RWPE1 (cell line): ENCODE measurements around the gene FOXE1.
A peak's percentile ranks its signal among the peaks of the same experiment; 100 is the strongest.

ENCODE experiments used
- CTCF ChIA-PET: fragments of 350-600 bp; sonication (Branson Sonifier 250); formaldehyde crosslinking; extraction: SDS; loops from one replicate; lab custom pipeline; 2021; lab: Yijun Ruan, JAX
- POLR2A ChIA-PET: fragments of 400-600 bp; formaldehyde crosslinking; extraction: SDS; loops from one replicate; lab custom pipeline; 2020; ENCODE audit warnings: antibody characterized with exemption; ENCODE audit not compliant: low non-redundant PET; lab: Yijun Ruan, JAX
- DNase-seq: peaks from one replicate; pipeline ENCODE4 v3.0.0; 2012; ENCODE audit warnings: low spot score
- H3K27ac ChIP-seq: fragments of 450-650 bp; 2 replicates; pipeline ENCODE4 v1.5.1; 2017
- TF ChIP-seq, protein P1 (sequence below): fragments of 450-650 bp; conservative IDR thresholded peaks from 2 replicates; pipeline ENCODE4 v1.5.1; 2017; ENCODE audit warnings: low read depth, mild to moderate bottlenecking

Gene FOXE1

DNA sequence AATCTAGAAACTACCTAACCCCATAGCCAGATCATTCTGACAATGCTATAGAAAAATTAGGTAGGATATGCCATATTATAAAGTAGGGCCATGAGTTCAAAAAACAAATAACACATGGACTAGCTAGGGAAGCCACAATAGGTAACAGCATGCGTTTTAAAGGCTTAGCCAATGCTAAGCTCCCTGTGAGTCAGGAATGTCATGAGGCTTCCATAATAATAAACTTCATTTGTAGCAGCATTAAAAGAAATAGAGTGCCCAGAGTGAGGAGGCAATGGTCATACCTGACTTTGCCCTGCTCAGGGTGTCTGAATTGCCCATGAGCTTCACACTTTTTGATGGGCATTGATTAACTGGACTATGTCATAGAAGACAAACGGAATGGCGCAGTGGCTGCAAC, 15.8 kb downstream of the FOXE1 start:
- POLR2A ChIA-PET, result no interaction called here
- CTCF ChIA-PET, result no interaction called here
- no peak overlapping the region for H3K27ac ChIP-seq
- DNase-seq, result no peak
- TF ChIP-seq, protein P1, sequence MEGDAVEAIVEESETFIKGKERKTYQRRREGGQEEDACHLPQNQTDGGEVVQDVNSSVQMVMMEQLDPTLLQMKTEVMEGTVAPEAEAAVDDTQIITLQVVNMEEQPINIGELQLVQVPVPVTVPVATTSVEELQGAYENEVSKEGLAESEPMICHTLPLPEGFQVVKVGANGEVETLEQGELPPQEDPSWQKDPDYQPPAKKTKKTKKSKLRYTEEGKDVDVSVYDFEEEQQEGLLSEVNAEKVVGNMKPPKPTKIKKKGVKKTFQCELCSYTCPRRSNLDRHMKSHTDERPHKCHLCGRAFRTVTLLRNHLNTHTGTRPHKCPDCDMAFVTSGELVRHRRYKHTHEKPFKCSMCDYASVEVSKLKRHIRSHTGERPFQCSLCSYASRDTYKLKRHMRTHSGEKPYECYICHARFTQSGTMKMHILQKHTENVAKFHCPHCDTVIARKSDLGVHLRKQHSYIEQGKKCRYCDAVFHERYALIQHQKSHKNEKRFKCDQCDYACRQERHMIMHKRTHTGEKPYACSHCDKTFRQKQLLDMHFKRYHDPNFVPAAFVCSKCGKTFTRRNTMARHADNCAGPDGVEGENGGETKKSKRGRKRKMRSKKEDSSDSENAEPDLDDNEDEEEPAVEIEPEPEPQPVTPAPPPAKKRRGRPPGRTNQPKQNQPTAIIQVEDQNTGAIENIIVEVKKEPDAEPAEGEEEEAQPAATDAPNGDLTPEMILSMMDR, result no peak

DNA sequence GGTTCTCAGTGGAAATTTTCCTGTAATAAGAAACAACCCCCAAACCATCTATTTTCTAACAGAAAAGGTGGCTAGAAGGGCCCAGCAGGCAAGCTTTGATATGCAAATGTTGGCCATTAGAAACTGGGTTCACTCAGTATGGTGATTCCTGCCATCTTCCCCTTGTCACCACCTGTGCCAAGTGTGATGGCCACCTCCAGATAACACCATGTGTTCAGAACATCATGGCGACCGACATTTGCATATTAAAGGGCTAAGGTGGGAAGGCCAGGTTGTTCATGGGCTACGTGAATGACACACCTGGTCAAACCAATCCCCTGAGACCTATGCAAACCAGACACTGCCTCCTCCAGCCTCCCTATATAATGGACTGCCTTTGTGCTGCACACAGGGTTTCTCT, 20.4 kb downstream of the FOXE1 start:
- H3K27ac ChIP-seq, result peak overlapping the region; percentile 60
- TF ChIP-seq, protein P1, result no peak
- CTCF ChIA-PET, result interaction anchor here (0.6 kb wide), 1 partner anchor 192 kb away, joined by 3 read pairs; no protein-coding TSS in a partner anchor
- DNase-seq, result no peak
- POLR2A ChIA-PET, result no interaction called here

DNA sequence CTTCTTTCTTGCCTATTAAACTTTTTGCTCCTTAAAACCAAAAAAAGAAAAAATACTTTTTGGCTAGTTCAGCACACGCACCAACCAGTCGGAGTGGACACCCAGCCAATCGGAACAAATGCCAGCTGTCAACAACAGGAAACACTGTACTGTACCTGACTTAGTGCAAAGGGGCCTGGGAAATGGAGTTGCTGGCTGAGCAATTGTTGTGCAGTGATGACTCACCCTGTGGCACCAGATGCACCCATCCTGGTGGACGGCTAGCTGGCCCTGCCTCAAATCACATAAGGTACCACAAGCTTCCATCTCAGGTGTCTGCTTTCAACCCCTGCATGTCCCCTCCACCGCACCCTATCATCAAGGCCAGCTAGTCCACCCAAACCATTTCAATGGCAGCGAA, 20.9 kb downstream of the FOXE1 start:
- peak; percentile 70 for DNase-seq
- ChIA-PET POLR2A (no interaction called here), CTCF (no interaction called here)
- TF ChIP-seq, protein P1, result no peak
- H3K27ac ChIP-seq, result peak overlapping the region; percentile 60

DNA sequence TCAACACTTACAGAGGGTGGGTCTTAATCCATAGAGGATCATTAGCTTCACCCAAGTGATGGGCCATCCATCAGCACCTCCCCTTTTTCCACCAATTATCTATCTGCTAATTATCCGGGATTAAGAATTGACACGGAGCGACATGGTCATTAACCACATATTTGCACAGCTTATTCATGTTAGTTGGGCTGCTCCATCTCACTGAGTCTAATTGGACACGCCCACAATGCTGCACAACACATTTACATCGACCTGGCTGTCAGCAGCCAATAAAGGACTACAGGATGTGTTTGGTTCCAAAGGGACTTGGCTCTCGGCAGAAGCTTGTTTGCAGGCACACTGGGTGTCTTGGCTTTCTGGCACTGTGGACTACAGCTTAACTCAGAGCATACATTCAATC, 21.6 kb downstream of the FOXE1 start:
- DNase-seq, result no peak
- peak overlapping the region; percentile 60 for H3K27ac ChIP-seq
- ChIA-PET POLR2A (no interaction called here), CTCF (interaction anchor here (0.8 kb wide), 1 partner anchor 15 kb away, joined by 5 read pairs; no protein-coding TSS in a partner anchor)
- TF ChIP-seq, protein P1, result no peak

DNA sequence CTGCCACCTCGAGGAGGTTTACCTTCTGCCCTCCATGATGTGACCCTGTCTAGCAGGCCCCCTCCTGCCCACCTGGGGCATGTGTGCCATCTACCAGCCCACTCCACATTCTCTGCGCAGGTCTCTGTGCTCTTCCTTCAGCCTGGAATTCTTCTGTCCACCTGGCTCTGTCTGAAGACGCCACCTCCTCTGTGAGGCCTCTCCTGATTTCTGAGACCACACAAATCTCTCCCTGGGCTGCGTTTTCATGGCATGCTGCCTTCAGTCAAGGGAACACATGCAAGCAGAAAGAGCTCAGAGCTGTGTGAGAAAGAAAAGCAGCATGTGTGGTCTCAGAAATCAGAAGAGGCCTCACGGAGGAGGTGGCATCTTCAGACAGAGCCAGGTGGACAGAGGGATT, 22.1 kb downstream of the FOXE1 start:
- ChIA-PET POLR2A (no interaction called here), CTCF (interaction anchor here (0.8 kb wide), 1 partner anchor 16 kb away, joined by 5 read pairs; no protein-coding TSS in a partner anchor)
- TF ChIP-seq, protein P1, result no peak
- DNase-seq, result no peak
- H3K27ac ChIP-seq, result peak overlapping the region; percentile 60; the same call in 1 of the 2 replicates

DNA sequence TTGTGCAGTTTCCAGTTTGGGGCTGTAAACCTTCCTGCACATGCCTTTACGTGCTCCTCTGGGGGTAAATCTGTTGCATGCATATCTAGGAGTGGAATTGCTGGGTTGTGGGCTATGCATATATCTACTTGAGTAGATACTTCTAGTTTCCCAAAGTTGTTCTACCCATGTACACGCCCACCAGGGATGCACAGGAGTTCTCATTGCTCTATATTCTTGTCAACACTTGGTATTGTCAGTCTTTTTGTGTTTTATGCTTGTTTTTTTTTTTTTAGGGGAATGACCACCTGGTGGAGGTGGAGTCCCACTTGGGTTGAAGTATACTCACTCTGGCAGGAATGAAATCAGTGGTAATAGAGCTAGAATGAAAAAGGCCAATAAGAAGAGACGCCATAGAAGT, 23.0 kb downstream of the FOXE1 start:
- DNase-seq, result no peak
- ChIA-PET CTCF (interaction anchor here (0.7 to 1.1 kb wide), 3 partner anchors 126 to 330 kb away, joined by 4 to 5 read pairs (median 5); no protein-coding TSS in a partner anchor), POLR2A (no interaction called here)
- H3K27ac ChIP-seq, result peak overlapping the region; percentile 94; the same call in 1 of the 2 replicates
- TF ChIP-seq, protein P1, result no peak
